ENCODE measurements around the gene SMYD3.

The SMYD3 gene

GRCh38 chr1:246184503-246184902, 322.6 kb downstream of the SMYD3 start:
- Histone ChIP-seq H3K9ac (ENCODE audit: low read length) (no peak overlapping the region), H3K36me3 (ENCODE audit: control insufficient read depth, insufficient read depth, low read length, severe bottlenecking) (no peaks in the 10 kb centered on the region), H3K9me3 (ENCODE audit: control insufficient read depth, low read length) (no peaks in the 10 kb centered on the region), H3K4me1 (ENCODE audit: control insufficient read depth, insufficient read depth, low read length) (no peaks in the 10 kb centered on the region), H3K4me3 (ENCODE audit: low read length) (no peak overlapping the region), H3K27me3 (replicated peaks; ENCODE audit: control insufficient read depth, insufficient read depth, low read length) (no peaks in the 10 kb centered on the region)
- DNase-seq (ENCODE audit: low read depth) = no peak

DNA sequence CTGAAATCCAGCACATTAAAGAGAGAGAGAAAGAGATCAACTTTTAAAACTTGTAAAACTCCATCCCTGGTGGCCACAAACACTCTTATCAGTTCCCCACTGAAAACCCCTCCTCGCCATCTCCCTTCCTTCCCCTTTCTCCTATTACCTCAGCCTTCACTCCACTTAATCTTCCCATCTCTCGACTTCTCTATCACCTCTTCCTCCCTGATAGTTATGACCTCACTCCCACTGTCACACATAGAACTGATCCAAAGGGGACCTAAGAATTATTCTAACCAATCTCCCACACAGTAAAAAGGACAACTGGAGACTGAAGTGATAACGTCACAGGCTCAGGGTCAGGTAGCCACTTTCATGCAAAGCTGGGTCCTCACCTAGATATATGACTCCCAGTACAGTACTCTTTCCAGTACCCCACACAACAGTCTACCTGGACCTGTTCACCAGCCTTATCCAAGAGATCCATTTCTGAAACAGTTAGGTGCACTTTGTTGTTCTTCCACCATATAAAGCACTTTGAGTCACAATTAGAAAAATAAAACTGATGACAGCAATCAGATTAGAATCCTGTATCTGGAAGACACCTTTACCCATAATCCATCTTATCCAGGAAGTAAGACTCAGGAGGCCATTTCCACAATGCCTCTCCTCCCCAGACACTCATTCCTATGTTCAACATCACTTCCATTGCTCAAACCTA, 324.8 kb downstream of the SMYD3 start:
- no peak for DNase-seq (ENCODE audit: low read depth)
- no peak overlapping the region for H3K9ac ChIP-seq (ENCODE audit: low read length)

GRCh38 chr1:246181241-246181640, 325.8 kb downstream of the SMYD3 start:
- H3K36me3 ChIP-seq (ENCODE audit: control insufficient read depth, insufficient read depth, low read length, severe bottlenecking) = no peaks in the 10 kb centered on the region
- no peaks in the 10 kb centered on the region for H3K4me1 ChIP-seq (ENCODE audit: control insufficient read depth, insufficient read depth, low read length)
- DNase-seq (ENCODE audit: low read depth) = no peak
- no peak overlapping the region for H3K4me3 ChIP-seq (ENCODE audit: low read length)
- H3K9ac ChIP-seq (ENCODE audit: low read length) = no peak overlapping the region
- H3K27me3 ChIP-seq (replicated peaks; ENCODE audit: control insufficient read depth, insufficient read depth, low read length) = no peaks in the 10 kb centered on the region
- H3K9me3 ChIP-seq (ENCODE audit: control insufficient read depth, low read length) = no peaks in the 10 kb centered on the region

More for the DNA sequence above, 324.8 kb downstream of the SMYD3 start:
- Histone ChIP-seq H3K9me3 (ENCODE audit: control insufficient read depth, low read length) (no peaks in the 10 kb centered on the region), H3K36me3 (ENCODE audit: control insufficient read depth, insufficient read depth, low read length, severe bottlenecking) (no peaks in the 10 kb centered on the region), H3K4me3 (ENCODE audit: low read length) (no peak overlapping the region), H3K4me1 (ENCODE audit: control insufficient read depth, insufficient read depth, low read length) (no peaks in the 10 kb centered on the region), H3K27me3 (replicated peaks; ENCODE audit: control insufficient read depth, insufficient read depth, low read length) (no peaks in the 10 kb centered on the region)

- H3K36me3 ChIP-seq (ENCODE audit: control insufficient read depth, insufficient read depth, low read length, severe bottlenecking) = no peaks in the 10 kb centered on the region
- no peak for DNase-seq (ENCODE audit: low read depth)
Measured at GRCh38 chr1:246179401-246179800, 327.7 kb downstream of the SMYD3 start.

GRCh38 chr1:246178717-246179311, 328.3 kb downstream of the SMYD3 start:
- Histone ChIP-seq H3K9me3 (ENCODE audit: control insufficient read depth, low read length) (no peaks in the 10 kb centered on the region), H3K9ac (ENCODE audit: low read length) (no peak overlapping the region), H3K4me1 (ENCODE audit: control insufficient read depth, insufficient read depth, low read length) (no peaks in the 10 kb centered on the region), H3K4me3 (ENCODE audit: low read length) (no peak overlapping the region), H3K27me3 (replicated peaks; ENCODE audit: control insufficient read depth, insufficient read depth, low read length) (no peaks in the 10 kb centered on the region), H3K36me3 (ENCODE audit: control insufficient read depth, insufficient read depth, low read length, severe bottlenecking) (no peaks in the 10 kb centered on the region)
- DNase-seq (ENCODE audit: low read depth) = no peak

More at GRCh38 chr1:246179401-246179800, 327.7 kb downstream of the SMYD3 start:
- no peaks in the 10 kb centered on the region for H3K27me3 ChIP-seq (replicated peaks; ENCODE audit: control insufficient read depth, insufficient read depth, low read length)
- no peaks in the 10 kb centered on the region for H3K4me1 ChIP-seq (ENCODE audit: control insufficient read depth, insufficient read depth, low read length)
- no peak overlapping the region for H3K9ac ChIP-seq (ENCODE audit: low read length)
- H3K9me3 ChIP-seq (ENCODE audit: control insufficient read depth, low read length) = no peaks in the 10 kb centered on the region
- H3K4me3 ChIP-seq (ENCODE audit: low read length) = no peak overlapping the region

GRCh38 chr1:246176126-246177024, 330.7 kb downstream of the SMYD3 start:
- DNase-seq (ENCODE audit: low read depth) = no peak
- H3K27me3 ChIP-seq (replicated peaks; ENCODE audit: control insufficient read depth, insufficient read depth, low read length) = no peaks in the 10 kb centered on the region
- H3K9ac ChIP-seq (ENCODE audit: low read length) = no peak overlapping the region
- no peaks in the 10 kb centered on the region for H3K4me1 ChIP-seq (ENCODE audit: control insufficient read depth, insufficient read depth, low read length)
- H3K36me3 ChIP-seq (ENCODE audit: control insufficient read depth, insufficient read depth, low read length, severe bottlenecking) = no peaks in the 10 kb centered on the region
- no peak overlapping the region for H3K4me3 ChIP-seq (ENCODE audit: low read length)
- no peaks in the 10 kb centered on the region for H3K9me3 ChIP-seq (ENCODE audit: control insufficient read depth, low read length)

- DNase-seq (ENCODE audit: low read depth) = no peak
Measured at GRCh38 chr1:246170574-246171261, 336.4 kb downstream of the SMYD3 start.

GRCh38 chr1:246169486-246169885, 337.6 kb downstream of the SMYD3 start:
- no peaks in the 10 kb centered on the region for H3K36me3 ChIP-seq (ENCODE audit: control insufficient read depth, insufficient read depth, low read length, severe bottlenecking)
- H3K4me1 ChIP-seq (ENCODE audit: control insufficient read depth, insufficient read depth, low read length) = no peaks in the 10 kb centered on the region
- H3K27me3 ChIP-seq (replicated peaks; ENCODE audit: control insufficient read depth, insufficient read depth, low read length) = no peaks in the 10 kb centered on the region
- no peaks in the 10 kb centered on the region for H3K9me3 ChIP-seq (ENCODE audit: control insufficient read depth, low read length)
- DNase-seq (ENCODE audit: low read depth) = no peak
- H3K9ac ChIP-seq (ENCODE audit: low read length) = no peak overlapping the region
- no peak overlapping the region for H3K4me3 ChIP-seq (ENCODE audit: low read length)

More at GRCh38 chr1:246170574-246171261, 336.4 kb downstream of the SMYD3 start:
- Histone ChIP-seq H3K36me3 (ENCODE audit: control insufficient read depth, insufficient read depth, low read length, severe bottlenecking) (no peaks in the 10 kb centered on the region), H3K27me3 (replicated peaks; ENCODE audit: control insufficient read depth, insufficient read depth, low read length) (no peaks in the 10 kb centered on the region), H3K9me3 (ENCODE audit: control insufficient read depth, low read length) (no peaks in the 10 kb centered on the region), H3K4me3 (ENCODE audit: low read length) (no peak overlapping the region), H3K4me1 (ENCODE audit: control insufficient read depth, insufficient read depth, low read length) (no peaks in the 10 kb centered on the region), H3K9ac (ENCODE audit: low read length) (no peak overlapping the region)

- Histone ChIP-seq H3K4me1 (ENCODE audit: control insufficient read depth, insufficient read depth, low read length) (no peaks in the 10 kb centered on the region), H3K9ac (ENCODE audit: low read length) (no peak overlapping the region), H3K4me3 (ENCODE audit: low read length) (no peak overlapping the region), H3K36me3 (ENCODE audit: control insufficient read depth, insufficient read depth, low read length, severe bottlenecking) (no peaks in the 10 kb centered on the region), H3K27me3 (replicated peaks; ENCODE audit: control insufficient read depth, insufficient read depth, low read length) (no peaks in the 10 kb centered on the region), H3K9me3 (ENCODE audit: control insufficient read depth, low read length) (no peaks in the 10 kb centered on the region)
- DNase-seq (ENCODE audit: low read depth) = no peak
Measured at GRCh38 chr1:246169019-246169418, 338.1 kb downstream of the SMYD3 start.

DNA sequence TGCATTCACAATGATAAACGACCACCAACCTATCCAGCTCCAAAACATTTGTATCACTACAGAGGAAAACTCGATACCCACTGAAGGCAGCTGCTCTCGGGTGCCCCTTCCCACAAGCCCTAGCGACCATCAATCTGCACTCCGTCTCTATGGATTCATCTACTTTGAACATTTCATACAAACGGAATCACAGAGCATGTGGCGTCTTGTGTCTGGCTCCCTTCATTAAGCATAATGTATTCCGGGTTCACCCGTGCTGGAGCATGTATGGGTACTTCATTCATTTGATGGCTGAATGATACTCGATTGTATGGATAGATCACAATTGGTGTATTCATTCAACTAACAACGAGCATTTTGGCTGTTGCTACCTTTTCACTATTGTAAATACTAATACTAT, 340.2 kb downstream of the SMYD3 start:
- H3K4me3 ChIP-seq (ENCODE audit: low read length) = no peak overlapping the region
- no peaks in the 10 kb centered on the region for H3K27me3 ChIP-seq (replicated peaks; ENCODE audit: control insufficient read depth, insufficient read depth, low read length)
- H3K4me1 ChIP-seq (ENCODE audit: control insufficient read depth, insufficient read depth, low read length) = peaks cover 9% of the 10 kb centered on the region
- H3K9me3 ChIP-seq (ENCODE audit: control insufficient read depth, low read length) = no peaks in the 10 kb centered on the region
- DNase-seq (ENCODE audit: low read depth) = no peak
- no peaks in the 10 kb centered on the region for H3K36me3 ChIP-seq (ENCODE audit: control insufficient read depth, insufficient read depth, low read length, severe bottlenecking)
- no peak overlapping the region for H3K9ac ChIP-seq (ENCODE audit: low read length)

Measured in adipocyte (in vitro differentiated cells).